Psoas muscle (tissue), 8 donors: ENCODE data around the gene GPATCH8. TPM values are rescaled to one million over a fixed set of nuclear protein-coding genes. Genes with fewer than 3 reads are reported as not detected.

Source experiments
- ATAC-seq, 4 donors: fragments of 200-7000 bp; cut with Tn5 transposase; one replicate each; pipeline ENCODE4 v1.9.1; 2020; ENCODE audit warnings: moderate library complexity in 3 of 4, mild to moderate bottlenecking in 2 of 4
- DNase-seq, 2 donors: peaks; one replicate each; pipeline ENCODE4 v3.0.0-alpha.2; 2020
- H3K27ac ChIP-seq: fragments of 200-600 bp; one replicate; pipeline ENCODE4 v1.8.0; 2022
- H3K27me3 ChIP-seq, 3 donors: fragments of 200-600 bp in 1 of 3; one replicate each; pipeline versions ENCODE4 v1.6.1 to v1.8.0; 2013 to 2022; ENCODE audit warnings: low read length in 2 of 3, mild to moderate bottlenecking in 2 of 3, moderate library complexity in 1 of 3; ENCODE audit not compliant: insufficient read depth in 3 of 3
- H3K36me3 ChIP-seq, 2 donors: fragments of 200-600 bp in 1 of 2; one replicate each; pipeline versions ENCODE4 v1.6.1 to v1.8.0; 2013 to 2022; ENCODE audit warnings: low read depth in 1 of 2, mild to moderate bottlenecking in 1 of 2, moderate library complexity in 1 of 2; ENCODE audit not compliant: insufficient read depth in 1 of 2
- H3K4me1 ChIP-seq: fragments of 200-600 bp; one replicate; pipeline ENCODE4 v1.8.0; 2022
- H3K4me3 ChIP-seq: fragments of 200-600 bp; one replicate; pipeline ENCODE4 v1.8.0; 2022; ENCODE audit warnings: mild to moderate bottlenecking
- H3K9me3 ChIP-seq: fragments of 200-600 bp; one replicate; pipeline ENCODE4 v1.8.0; 2022
- WGBS, 3 donors: extraction: QIAGEN DNeasy Blood & Tissue Kit; methylation state at CpG; one replicate each; pipeline versions ENCODE4 v1.1.6 to v1.1.7; 2013; 5-methylcytosine and 5-hydroxymethylcytosine counted together
- intact Hi-C, 2 donors: fragments of 100-400 bp; cut with DNase I; formaldehyde crosslinking; loops; one replicate each; pipeline versions ENCODE4 v1.11.0 to v1.14.2; 2022
- polyA plus RNA-seq, 3 donors: library from polyadenylated mRNA; stranded (reverse); fragments of 200-250 nt; gene quantifications; one replicate each; pipeline ENCODE4 v1.2.3, GENCODE V29; 2013
- total RNA-seq, 4 donors: library from RNA; stranded (reverse); fragmentation: NEBNext Ultra II Directional in 2 of 4; extraction: Animal tissue kit (Norgen Biotek cat#: 25700) in 2 of 4; gene quantifications; one replicate each; pipeline versions ENCODE4 v1.2.1 to v1.2.4, GENCODE V29; 2021 to 2023
- TF ChIP-seq, protein P1 (sequence below): fragments of 200-600 bp; IDR thresholded peaks from one replicate; pipeline ENCODE4 v1.8.0; 2022; ENCODE audit warnings: antibody characterized with exemption
- donor health status: healthy with polysubstance abuse.
- donor health status: DM: no; HTN: no; CAD: no; lungs with moderate emphysema.
- donor health status: Bipolar disorder and iron deficiency.
- donor health status: healthy.
- donor health status: DM: yes; HTN: yes; CAD: no.
- donor health status: DM: no; HTN: no; CAD: no.
- donor health status: DM: no; HTN: no; CAD: no.
- donor health status: DM: yes; HTN: yes; CAD: no.

Gene GPATCH8
- total and polyA plus RNA-seq, 7 donors, result 5.7 to 28.1 (median 19.0) TPM

DNA sequence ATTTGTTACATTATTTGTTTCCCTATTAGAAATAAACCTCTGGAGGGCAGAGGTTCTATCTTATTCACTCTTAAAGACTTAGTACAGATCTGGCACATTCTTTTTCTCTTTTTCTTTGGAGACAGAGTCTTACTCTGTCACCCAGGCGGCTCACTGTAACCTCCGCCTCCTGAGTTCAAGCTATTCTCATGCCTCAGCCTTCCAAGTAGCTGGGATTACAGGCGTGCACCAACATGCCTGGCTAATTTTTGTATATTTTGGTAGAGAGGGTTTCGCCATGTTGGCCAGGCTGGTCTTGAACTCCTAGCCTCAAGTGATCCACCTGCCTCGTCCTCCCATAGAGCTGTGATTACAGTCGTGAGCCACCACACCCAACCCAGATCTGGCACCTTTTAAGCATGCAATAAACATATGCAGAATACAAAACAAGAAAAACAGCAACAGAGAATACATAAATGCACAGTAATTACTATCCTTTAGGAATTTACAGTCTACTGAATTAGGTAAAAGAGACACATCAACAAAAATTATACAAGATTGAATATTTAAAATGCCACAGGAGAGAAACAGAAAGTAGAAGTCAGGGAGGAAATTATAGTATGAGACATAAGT is 52.1 kb downstream of the GPATCH8 start:
- H3K27ac ChIP-seq, result peak overlapping the region; percentile 3
- WGBS, 3 donors, result 78 to 79% (median 79%) methylated on average over 6 of the region's 6 CpGs
- H3K4me3 ChIP-seq, result no peak overlapping the region
- intact Hi-C loops, result no loop called here
- ATAC-seq (no peak), DNase-seq (no peak)
- no peaks in the 10 kb centered on the region for H3K9me3 ChIP-seq
- TF ChIP-seq, protein P1, sequence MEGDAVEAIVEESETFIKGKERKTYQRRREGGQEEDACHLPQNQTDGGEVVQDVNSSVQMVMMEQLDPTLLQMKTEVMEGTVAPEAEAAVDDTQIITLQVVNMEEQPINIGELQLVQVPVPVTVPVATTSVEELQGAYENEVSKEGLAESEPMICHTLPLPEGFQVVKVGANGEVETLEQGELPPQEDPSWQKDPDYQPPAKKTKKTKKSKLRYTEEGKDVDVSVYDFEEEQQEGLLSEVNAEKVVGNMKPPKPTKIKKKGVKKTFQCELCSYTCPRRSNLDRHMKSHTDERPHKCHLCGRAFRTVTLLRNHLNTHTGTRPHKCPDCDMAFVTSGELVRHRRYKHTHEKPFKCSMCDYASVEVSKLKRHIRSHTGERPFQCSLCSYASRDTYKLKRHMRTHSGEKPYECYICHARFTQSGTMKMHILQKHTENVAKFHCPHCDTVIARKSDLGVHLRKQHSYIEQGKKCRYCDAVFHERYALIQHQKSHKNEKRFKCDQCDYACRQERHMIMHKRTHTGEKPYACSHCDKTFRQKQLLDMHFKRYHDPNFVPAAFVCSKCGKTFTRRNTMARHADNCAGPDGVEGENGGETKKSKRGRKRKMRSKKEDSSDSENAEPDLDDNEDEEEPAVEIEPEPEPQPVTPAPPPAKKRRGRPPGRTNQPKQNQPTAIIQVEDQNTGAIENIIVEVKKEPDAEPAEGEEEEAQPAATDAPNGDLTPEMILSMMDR, result no peak
- H3K36me3 ChIP-seq, result peaks cover 0 to 14% of the 10 kb centered on the region in 2 donors
- H3K27me3 ChIP-seq, result no peaks in the 10 kb centered on the region
- no peaks in the 10 kb centered on the region for H3K4me1 ChIP-seq

- Histone ChIP-seq H3K4me3 (no peak overlapping the region), H3K4me1 (peaks cover 8% of the 10 kb centered on the region), H3K9me3 (no peaks in the 10 kb centered on the region), H3K36me3 (no peaks in the 10 kb centered on the region), H3K27me3 (no peaks in the 10 kb centered on the region), H3K27ac (no peak overlapping the region)
- TF ChIP-seq, protein P1, result no peak
- ATAC-seq, result no peak
- intact Hi-C loops, result no loop called here
- no peak for DNase-seq
- 74 to 100% (median 75%) methylated on average over 1 of the region's 1 CpG for WGBS, 3 donors
Measured at GRCh38 chr17:44448412-44448811, 54.8 kb downstream of the GPATCH8 start.

DNA sequence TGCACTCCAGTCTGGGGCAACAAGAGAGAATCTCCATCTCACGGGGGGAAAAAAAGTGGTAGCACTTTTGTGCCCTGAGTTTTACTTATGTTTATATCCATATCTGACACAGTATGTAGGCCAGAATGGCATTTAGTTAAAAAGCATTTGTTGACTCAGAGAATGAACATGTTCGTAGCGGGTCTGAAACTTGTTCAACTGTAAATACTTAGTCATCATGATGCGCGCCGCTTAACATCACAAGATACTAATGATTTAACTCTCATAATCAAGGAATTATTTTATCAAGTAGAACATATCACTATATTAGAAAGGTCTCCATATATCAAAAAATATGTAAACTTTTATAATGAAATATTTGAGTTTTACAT is 58.5 kb downstream of the GPATCH8 start:
- WGBS, 3 donors, result 92 to 95% (median 94%) methylated on average over 6 of the region's 6 CpGs
- H3K9me3 ChIP-seq, result no peaks in the 10 kb centered on the region
- no peaks in the 10 kb centered on the region for H3K36me3 ChIP-seq
- no peak for DNase-seq
- H3K27me3 ChIP-seq, result no peaks in the 10 kb centered on the region
- intact Hi-C loops, result loop anchor here in 1 of 2 donors (5.0 kb wide), 1 partner anchor 33 kb away; no protein-coding TSS in a partner anchor
- TF ChIP-seq, protein P1, result no peak
- H3K27ac ChIP-seq, result peak overlapping the region; percentile 53
- ATAC-seq, result peak in 2 of 4 donors; percentile 52 to 62
- H3K4me1 ChIP-seq, result peaks cover 16% of the 10 kb centered on the region
- no peak overlapping the region for H3K4me3 ChIP-seq

GRCh38 chr17:44442806-44443205 is 60.4 kb downstream of the GPATCH8 start:
- 96 to 97% (median 97%) methylated on average over 3 of the region's 3 CpGs for WGBS, 3 donors
- TF ChIP-seq, protein P1, result no peak
- H3K4me3 ChIP-seq, result no peak overlapping the region
- peak overlapping the region; percentile 39 for H3K27ac ChIP-seq
- intact Hi-C loops, result loop anchor here in 1 of 2 donors (5.0 kb wide), 1 partner anchor 34 kb away; no protein-coding TSS in a partner anchor
- peaks cover 33% of the 10 kb centered on the region for H3K4me1 ChIP-seq
- H3K27me3 ChIP-seq, result no peaks in the 10 kb centered on the region
- H3K36me3 ChIP-seq, result no peaks in the 10 kb centered on the region
- H3K9me3 ChIP-seq, result no peaks in the 10 kb centered on the region
- ATAC-seq (no peak), DNase-seq (no peak)
